Parathyroid adenoma (tissue), 2 donors: ENCODE measurements around the gene RUNX3.

ENCODE experiments used
- H2AFZ ChIP-seq: fragments of 300-600 bp; sonication (generic); one replicate; pipeline ENCODE4 v1.7.0; 2017; ENCODE audit warnings: antibody characterized with exemption, mild to moderate bottlenecking
- H3K27ac ChIP-seq: fragments of 300-600 bp; sonication (generic); one replicate; pipeline ENCODE4 v1.7.0; 2017
- H3K27me3 ChIP-seq: fragments of 300-600 bp; sonication (generic); one replicate; pipeline ENCODE4 v1.7.0; 2017; ENCODE audit warnings: low read length; ENCODE audit not compliant: control insufficient read depth, insufficient read depth
- H3K36me3 ChIP-seq: fragments of 300-600 bp; sonication (generic); one replicate; pipeline ENCODE4 v1.7.0; 2017; ENCODE audit warnings: low read length; ENCODE audit not compliant: control insufficient read depth, insufficient read depth
- H3K4me1 ChIP-seq: fragments of 300-600 bp; sonication (generic); one replicate; pipeline ENCODE4 v1.7.0; 2017; ENCODE audit warnings: control low read depth
- H3K4me2 ChIP-seq: fragments of 300-600 bp; sonication (generic); one replicate; pipeline ENCODE4 v1.7.0; 2017; ENCODE audit warnings: low read length
- H3K4me3 ChIP-seq: fragments of 300-600 bp; sonication (generic); one replicate; pipeline ENCODE4 v1.7.0; 2017; ENCODE audit warnings: low read depth, low read length
- H3K79me2 ChIP-seq: fragments of 300-600 bp; sonication (generic); one replicate; pipeline ENCODE4 v1.7.0; 2017; ENCODE audit warnings: control low read depth
- H3K9ac ChIP-seq: fragments of 300-600 bp; sonication (generic); one replicate; pipeline ENCODE4 v1.7.0; 2017; ENCODE audit warnings: mild to moderate bottlenecking
- H3K9me3 ChIP-seq: fragments of 300-600 bp; sonication (generic); one replicate; pipeline ENCODE4 v1.7.0; 2017; ENCODE audit warnings: low read length; ENCODE audit not compliant: control insufficient read depth
- TF ChIP-seq, protein P1 (sequence below): fragments of 300-600 bp; sonication (generic); IDR thresholded peaks from one replicate; pipeline ENCODE4 v1.7.0; 2017; ENCODE audit warnings: antibody characterized with exemption, mild to moderate bottlenecking
- donor health status: primary hyperparathyroidism.

The RUNX3 gene

DNA sequence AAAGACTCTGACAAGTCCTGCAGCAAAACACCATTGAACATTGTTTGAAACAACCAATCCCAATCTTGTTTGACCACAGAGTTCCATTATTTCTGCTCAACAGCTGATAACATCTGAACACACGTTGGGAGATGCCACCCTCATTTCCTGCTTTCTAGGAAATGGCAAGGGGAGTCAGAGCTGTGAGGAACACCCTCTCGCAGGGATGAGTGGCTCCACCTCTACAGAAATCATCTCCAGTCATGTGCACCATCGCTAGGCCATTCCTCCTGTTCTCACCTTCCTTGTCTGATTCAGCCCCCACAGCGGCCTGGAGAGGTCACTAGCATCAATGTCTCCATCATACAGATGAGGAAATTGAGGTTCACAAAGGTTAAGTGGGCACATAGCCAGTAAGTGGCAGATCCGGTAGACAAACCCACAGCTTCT lies 22.4 kb upstream of the RUNX3 start:
- H3K4me2 ChIP-seq: no peak overlapping the region
- no peaks in the 10 kb centered on the region for H3K27me3 ChIP-seq
- no peaks in the 10 kb centered on the region for H3K9me3 ChIP-seq
- no peak overlapping the region for H3K4me3 ChIP-seq
- H3K4me1 ChIP-seq: no peaks in the 10 kb centered on the region
- no peak overlapping the region for H2AFZ ChIP-seq
- no peak overlapping the region for H3K27ac ChIP-seq
- H3K9ac ChIP-seq: no peak overlapping the region
- H3K36me3 ChIP-seq: no peaks in the 10 kb centered on the region
- H3K79me2 ChIP-seq: no peaks in the 10 kb centered on the region
- TF ChIP-seq, protein P1, sequence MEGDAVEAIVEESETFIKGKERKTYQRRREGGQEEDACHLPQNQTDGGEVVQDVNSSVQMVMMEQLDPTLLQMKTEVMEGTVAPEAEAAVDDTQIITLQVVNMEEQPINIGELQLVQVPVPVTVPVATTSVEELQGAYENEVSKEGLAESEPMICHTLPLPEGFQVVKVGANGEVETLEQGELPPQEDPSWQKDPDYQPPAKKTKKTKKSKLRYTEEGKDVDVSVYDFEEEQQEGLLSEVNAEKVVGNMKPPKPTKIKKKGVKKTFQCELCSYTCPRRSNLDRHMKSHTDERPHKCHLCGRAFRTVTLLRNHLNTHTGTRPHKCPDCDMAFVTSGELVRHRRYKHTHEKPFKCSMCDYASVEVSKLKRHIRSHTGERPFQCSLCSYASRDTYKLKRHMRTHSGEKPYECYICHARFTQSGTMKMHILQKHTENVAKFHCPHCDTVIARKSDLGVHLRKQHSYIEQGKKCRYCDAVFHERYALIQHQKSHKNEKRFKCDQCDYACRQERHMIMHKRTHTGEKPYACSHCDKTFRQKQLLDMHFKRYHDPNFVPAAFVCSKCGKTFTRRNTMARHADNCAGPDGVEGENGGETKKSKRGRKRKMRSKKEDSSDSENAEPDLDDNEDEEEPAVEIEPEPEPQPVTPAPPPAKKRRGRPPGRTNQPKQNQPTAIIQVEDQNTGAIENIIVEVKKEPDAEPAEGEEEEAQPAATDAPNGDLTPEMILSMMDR: no peak

- Histone ChIP-seq H2AFZ (no peak overlapping the region), H3K9ac (no peak overlapping the region), H3K27me3 (no peaks in the 10 kb centered on the region), H3K9me3 (no peaks in the 10 kb centered on the region), H3K27ac (no peak overlapping the region), H3K36me3 (no peaks in the 10 kb centered on the region), H3K4me2 (no peak overlapping the region), H3K4me1 (no peaks in the 10 kb centered on the region), H3K79me2 (no peaks in the 10 kb centered on the region), H3K4me3 (no peak overlapping the region)
- TF ChIP-seq, protein P1: no peak
Observed at GRCh38 chr1:24951810-24952412, 21.8 kb upstream of the RUNX3 start.

- no peak overlapping the region for H2AFZ ChIP-seq
- no peaks in the 10 kb centered on the region for H3K79me2 ChIP-seq
- H3K27me3 ChIP-seq: no peaks in the 10 kb centered on the region
- no peak overlapping the region for H3K4me3 ChIP-seq
- H3K9me3 ChIP-seq: no peaks in the 10 kb centered on the region
- TF ChIP-seq, protein P1: no peak
- no peak overlapping the region for H3K27ac ChIP-seq
- H3K36me3 ChIP-seq: no peaks in the 10 kb centered on the region
- H3K4me2 ChIP-seq: no peak overlapping the region
- no peaks in the 10 kb centered on the region for H3K4me1 ChIP-seq
- no peak overlapping the region for H3K9ac ChIP-seq
Observed at GRCh38 chr1:24951337-24951736, 21.3 kb upstream of the RUNX3 start.

GRCh38 chr1:24949331-24949881 lies 19.3 kb upstream of the RUNX3 start:
- no peak overlapping the region for H3K27ac ChIP-seq
- no peaks in the 10 kb centered on the region for H3K36me3 ChIP-seq
- no peaks in the 10 kb centered on the region for H3K79me2 ChIP-seq
- TF ChIP-seq, protein P1: no peak
- H3K4me1 ChIP-seq: no peaks in the 10 kb centered on the region
- H3K9ac ChIP-seq: no peak overlapping the region
- H3K4me2 ChIP-seq: no peak overlapping the region
- no peaks in the 10 kb centered on the region for H3K9me3 ChIP-seq
- H3K27me3 ChIP-seq: no peaks in the 10 kb centered on the region
- H3K4me3 ChIP-seq: no peak overlapping the region
- no peak overlapping the region for H2AFZ ChIP-seq
